ENCODE results near the gene TSPYL2.
A peak's percentile ranks its signal among the peaks of the same experiment; 100 is the strongest.

Gene TSPYL2

DNA sequence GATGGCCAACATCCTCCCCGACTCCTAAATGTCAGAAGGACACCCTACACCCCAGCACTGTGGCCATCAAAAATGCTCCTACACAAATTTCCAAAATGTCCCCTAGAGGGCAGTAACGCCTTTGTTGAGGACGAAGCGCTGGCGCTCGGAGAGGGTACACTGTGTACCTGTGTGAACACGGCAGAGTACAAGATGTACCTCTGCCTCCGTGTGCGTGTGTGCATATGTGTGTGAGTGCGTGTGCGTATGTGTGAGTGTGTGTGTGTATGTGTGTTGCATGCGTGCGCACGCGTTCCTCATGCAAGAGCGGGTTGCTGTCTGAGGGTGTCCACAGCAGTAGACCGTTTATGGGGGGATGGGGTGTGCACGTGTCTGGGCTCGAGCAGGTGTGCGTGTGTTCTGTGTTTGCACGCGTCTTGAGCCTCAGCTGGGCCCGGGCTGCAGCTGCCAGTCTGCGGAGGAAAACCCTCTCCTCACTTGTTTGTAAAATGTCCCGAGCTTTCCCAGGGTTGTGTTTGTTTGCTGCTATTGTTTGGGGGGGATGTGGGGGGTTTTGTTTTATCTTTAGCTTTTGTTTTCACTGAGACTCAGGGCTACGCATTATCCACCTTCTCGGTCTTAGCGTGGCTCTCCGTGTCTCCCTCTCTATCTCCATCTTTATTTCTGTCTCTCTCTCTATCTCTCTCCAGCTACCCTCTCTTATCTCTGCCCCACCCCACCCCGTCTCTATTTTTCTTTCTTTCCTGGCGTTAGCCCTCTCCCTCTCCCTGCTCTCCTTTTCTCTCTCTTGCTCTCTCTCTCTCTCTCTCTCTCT, 10.4 kb upstream of the TSPYL2 start:
- TF ChIP-seq, protein P1, sequence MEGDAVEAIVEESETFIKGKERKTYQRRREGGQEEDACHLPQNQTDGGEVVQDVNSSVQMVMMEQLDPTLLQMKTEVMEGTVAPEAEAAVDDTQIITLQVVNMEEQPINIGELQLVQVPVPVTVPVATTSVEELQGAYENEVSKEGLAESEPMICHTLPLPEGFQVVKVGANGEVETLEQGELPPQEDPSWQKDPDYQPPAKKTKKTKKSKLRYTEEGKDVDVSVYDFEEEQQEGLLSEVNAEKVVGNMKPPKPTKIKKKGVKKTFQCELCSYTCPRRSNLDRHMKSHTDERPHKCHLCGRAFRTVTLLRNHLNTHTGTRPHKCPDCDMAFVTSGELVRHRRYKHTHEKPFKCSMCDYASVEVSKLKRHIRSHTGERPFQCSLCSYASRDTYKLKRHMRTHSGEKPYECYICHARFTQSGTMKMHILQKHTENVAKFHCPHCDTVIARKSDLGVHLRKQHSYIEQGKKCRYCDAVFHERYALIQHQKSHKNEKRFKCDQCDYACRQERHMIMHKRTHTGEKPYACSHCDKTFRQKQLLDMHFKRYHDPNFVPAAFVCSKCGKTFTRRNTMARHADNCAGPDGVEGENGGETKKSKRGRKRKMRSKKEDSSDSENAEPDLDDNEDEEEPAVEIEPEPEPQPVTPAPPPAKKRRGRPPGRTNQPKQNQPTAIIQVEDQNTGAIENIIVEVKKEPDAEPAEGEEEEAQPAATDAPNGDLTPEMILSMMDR (conservative IDR thresholded peaks at IDR 0.05; ENCODE audit: control insufficient read depth, insufficient read depth, low read depth, low read length), result peak; percentile 72
- H3K4me3 ChIP-seq (ENCODE audit: control insufficient read depth, low read depth, low read length), result peak overlapping the region; percentile 24

DNA sequence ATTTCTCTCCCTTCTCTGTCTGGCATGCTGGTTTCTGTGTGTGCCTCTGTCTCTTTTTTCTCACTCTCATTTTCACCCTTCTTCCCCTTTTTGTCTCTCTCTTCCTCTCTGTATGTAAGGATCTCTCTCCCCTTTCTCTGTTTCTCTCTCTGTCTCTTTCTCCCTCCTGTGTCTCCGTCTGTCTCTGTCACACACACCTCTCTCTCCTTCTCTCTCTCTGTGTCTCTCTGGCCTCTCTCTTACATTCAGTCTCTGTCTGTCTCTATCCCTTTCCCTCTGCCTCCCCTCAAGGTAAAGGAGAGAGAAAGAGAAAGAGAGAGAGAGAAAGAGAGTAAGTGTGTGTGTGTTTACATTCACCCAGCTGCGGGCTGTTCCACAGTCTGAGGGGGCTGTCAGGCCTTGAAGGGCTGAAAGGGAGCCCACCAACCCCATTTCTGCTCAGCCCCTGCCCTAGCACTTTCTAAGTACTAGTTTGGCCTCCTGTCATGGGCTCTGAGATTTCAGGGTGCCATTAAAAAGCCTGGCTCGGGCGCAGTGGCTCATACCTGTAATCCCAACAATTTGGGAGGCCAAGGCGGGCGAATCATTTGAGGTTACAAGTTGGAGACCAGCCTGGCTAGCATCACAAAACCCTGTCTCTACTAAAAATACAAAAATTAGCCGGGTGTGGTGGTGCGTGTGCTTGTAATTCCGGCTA, 9.6 kb upstream of the TSPYL2 start:
- no peak overlapping the region for H3K4me3 ChIP-seq (ENCODE audit: control insufficient read depth, low read depth, low read length)
- no peak for DNase-seq (ENCODE audit: low read depth)
- TF ChIP-seq, protein P1 (conservative IDR thresholded peaks at IDR 0.05; ENCODE audit: control insufficient read depth, insufficient read depth, low read depth, low read length), result no peak

More for the DNA sequence above, 10.4 kb upstream of the TSPYL2 start:
- peak; percentile 70 for DNase-seq (ENCODE audit: low read depth)

DNA sequence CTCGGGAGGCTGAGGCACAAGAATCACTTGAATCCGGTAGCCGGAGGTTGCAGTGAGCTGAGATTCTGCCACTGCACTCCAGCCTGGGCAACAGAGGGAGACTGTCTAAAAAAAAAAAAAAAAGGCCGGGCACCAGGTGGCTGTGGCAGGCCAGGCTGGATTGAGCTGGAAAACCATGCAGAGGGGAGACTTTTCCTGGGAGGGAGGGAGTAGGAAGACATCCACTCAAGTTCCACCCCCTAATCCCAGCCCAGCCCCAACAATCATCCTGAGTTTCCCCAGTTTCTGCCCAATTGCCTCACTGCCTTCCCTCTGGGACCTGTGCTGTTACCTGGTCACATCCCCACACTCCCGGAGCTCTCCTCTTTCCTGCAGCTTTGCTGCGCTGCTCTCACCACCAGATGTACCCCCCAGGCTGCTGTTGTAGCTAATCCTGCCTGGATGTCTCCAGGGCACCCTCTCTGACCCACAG, 9.0 kb upstream of the TSPYL2 start:
- no peak for DNase-seq (ENCODE audit: low read depth)
- TF ChIP-seq, protein P1 (conservative IDR thresholded peaks at IDR 0.05; ENCODE audit: control insufficient read depth, insufficient read depth, low read depth, low read length), result no peak
- H3K4me3 ChIP-seq (ENCODE audit: control insufficient read depth, low read depth, low read length), result no peak overlapping the region

DNA sequence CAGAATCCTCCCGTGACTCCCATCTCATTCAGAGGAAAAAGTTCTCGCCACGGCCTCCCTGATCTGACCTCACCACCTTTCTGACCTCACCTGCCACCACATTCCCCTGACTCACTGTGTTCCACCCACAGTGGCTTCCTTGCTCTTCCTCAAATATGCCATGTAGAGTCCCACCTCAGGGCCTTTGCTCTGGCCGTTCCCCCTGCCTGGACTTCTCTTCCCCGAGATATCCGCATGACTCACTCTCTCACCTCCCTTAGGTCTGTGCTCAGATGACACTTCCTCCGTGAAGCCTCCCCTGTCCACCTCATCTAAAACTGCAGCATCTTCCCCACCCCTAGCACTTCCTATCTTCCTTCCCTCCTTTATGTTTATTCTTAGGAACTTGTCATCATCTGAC, 7.2 kb upstream of the TSPYL2 start:
- H3K4me3 ChIP-seq (ENCODE audit: control insufficient read depth, low read depth, low read length), result no peak overlapping the region
- no peak for DNase-seq (ENCODE audit: low read depth)
- TF ChIP-seq, protein P1 (conservative IDR thresholded peaks at IDR 0.05; ENCODE audit: control insufficient read depth, insufficient read depth, low read depth, low read length), result no peak

DNA sequence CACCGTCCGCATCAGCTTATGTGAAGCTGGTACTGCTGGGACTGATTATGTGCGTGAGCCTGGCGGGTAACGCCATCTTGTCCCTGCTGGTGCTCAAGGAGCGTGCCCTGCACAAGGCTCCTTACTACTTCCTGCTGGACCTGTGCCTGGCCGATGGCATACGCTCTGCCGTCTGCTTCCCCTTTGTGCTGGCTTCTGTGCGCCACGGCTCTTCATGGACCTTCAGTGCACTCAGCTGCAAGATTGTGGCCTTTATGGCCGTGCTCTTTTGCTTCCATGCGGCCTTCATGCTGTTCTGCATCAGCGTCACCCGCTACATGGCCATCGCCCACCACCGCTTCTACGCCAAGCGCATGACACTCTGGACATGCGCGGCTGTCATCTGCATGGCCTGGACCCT, 5.5 kb upstream of the TSPYL2 start:
- TF ChIP-seq, protein P1 (conservative IDR thresholded peaks at IDR 0.05; ENCODE audit: control insufficient read depth, insufficient read depth, low read depth, low read length), result no peak
- no peak for DNase-seq (ENCODE audit: low read depth)
- H3K4me3 ChIP-seq (ENCODE audit: control insufficient read depth, low read depth, low read length), result no peak overlapping the region

DNA sequence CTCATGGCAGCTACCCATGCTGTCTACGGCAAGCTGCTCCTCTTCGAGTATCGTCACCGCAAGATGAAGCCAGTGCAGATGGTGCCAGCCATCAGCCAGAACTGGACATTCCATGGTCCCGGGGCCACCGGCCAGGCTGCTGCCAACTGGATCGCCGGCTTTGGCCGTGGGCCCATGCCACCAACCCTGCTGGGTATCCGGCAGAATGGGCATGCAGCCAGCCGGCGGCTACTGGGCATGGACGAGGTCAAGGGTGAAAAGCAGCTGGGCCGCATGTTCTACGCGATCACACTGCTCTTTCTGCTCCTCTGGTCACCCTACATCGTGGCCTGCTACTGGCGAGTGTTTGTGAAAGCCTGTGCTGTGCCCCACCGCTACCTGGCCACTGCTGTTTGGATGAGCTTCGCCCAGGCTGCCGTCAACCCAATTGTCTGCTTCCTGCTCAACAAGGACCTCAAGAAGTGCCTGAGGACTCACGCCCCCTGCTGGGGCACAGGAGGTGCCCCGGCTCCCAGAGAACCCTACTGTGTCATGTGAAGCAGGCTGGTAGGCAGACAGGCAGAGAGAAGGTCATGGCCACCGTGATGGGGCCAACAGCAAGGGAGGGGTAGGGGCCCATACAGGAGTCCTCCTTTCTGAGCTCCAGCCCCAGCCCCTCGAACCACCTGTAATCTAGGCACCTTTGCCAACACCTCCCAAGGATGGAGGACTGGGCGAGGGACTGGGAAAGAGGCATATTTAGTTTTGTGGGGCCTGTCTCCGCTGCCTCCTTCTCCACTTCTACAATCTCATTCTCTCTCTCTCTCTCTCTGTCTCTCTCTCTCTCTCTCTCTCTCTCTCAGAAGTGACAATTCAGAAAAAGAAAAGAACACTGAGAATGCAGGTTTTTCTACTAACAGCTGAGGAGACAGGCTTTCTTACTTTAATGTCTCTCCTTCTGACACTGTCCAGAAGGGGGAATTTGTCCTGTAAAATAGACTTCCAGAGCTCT, 4.7 kb upstream of the TSPYL2 start:
- no peak for DNase-seq (ENCODE audit: low read depth)
- TF ChIP-seq, protein P1 (conservative IDR thresholded peaks at IDR 0.05; ENCODE audit: control insufficient read depth, insufficient read depth, low read depth, low read length), result no peak
- no peak overlapping the region for H3K4me3 ChIP-seq (ENCODE audit: control insufficient read depth, low read depth, low read length)

Measured in fibroblast of mammary gland (primary cell).